ENCODE measurements around the gene MYCN.

GRCh38 chr2:15971351-15971750 lies 31.0 kb downstream of the MYCN start:
- no peak for TF ChIP-seq TARDBP (IDR thresholded peaks at IDR 0.05)
- no peak for TF ChIP-seq SP1 (IDR thresholded peaks at IDR 0.05)
- TF ChIP-seq HDGF (IDR thresholded peaks at IDR 0.05; ENCODE audit: borderline replicate concordance): no peak
- no peak for TF ChIP-seq BHLHE40 (IDR thresholded peaks at IDR 0.05; ENCODE audit: borderline replicate concordance)
- no peak for TF ChIP-seq PKNOX1 (IDR thresholded peaks at IDR 0.05)
- no peak for TF ChIP-seq FOXK2 (IDR thresholded peaks at IDR 0.05)
- TF ChIP-seq LEF1 (IDR thresholded peaks at IDR 0.05; ENCODE audit: borderline replicate concordance): no peak
- no peak for TF ChIP-seq NFRKB (IDR thresholded peaks at IDR 0.05)
- no peak for TF ChIP-seq FOXM1 (IDR thresholded peaks at IDR 0.05; ENCODE audit: borderline replicate concordance)
- no peak for TF ChIP-seq ZNF384 (IDR thresholded peaks at IDR 0.05)
